GM12878 (cell line): ENCODE data around the gene PRG2.

Source experiments
- EP300 ChIP-seq, 2 experiments: fragments of 150-350 bp in 1 of 2; IDR thresholded peaks; 2 replicates each; pipeline ENCODE4 v1.6.1; 2011 to 2012; ENCODE audit warnings: low read depth in 2 of 2, low read length in 2 of 2, borderline replicate concordance in 1 of 2, improper control_type of control experiment in 1 of 2, inconsistent platforms in 1 of 2; ENCODE audit not compliant: control insufficient read depth in 1 of 2
- ESRRA ChIP-seq: IDR thresholded peaks from 2 replicates; pipeline ENCODE4 v1.6.1; 2012; ENCODE audit warnings: mild to moderate bottlenecking, low read length, improper control_type of control experiment
- SP1 ChIP-seq: IDR thresholded peaks from one replicate; pipeline ENCODE4 v1.6.1; 2011; ENCODE audit warnings: low read depth, low read length
- ZNF274 ChIP-seq: IDR thresholded peaks from one replicate; pipeline ENCODE4 v1.8.0; 2011; ENCODE audit not compliant: insufficient read length, insufficient read depth

DNA sequence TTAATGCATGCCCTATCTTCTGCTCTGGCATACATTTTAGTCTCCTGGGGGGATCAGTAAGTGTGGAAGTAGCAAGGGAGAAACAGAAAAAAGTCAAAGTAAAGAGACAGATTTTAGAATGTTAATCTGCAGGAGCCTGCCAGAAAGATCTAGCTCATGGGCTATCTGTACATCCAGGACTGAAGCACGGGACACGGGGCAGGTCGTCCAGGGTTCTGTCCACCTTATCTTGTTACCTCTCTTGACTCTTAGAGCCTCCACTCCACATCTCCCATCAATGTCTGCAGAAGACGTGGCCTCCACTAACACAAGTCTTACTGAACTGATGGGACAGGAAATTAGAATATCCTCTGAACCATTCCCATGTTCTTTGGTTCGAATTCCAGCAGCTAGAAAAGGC lies 38.2 kb upstream of the PRG2 start:
- TF ChIP-seq ESRRA (no peak), ZNF274 (no peak), EP300 (IDR thresholded peaks at IDR 0.05; ENCODE audit: borderline replicate concordance in 1 of 2, control insufficient read depth in 1 of 2, low read depth in 2 of 2, low read length in 2 of 2) (no peak), SP1 (no peak)
